A172 (cell line): ENCODE data around the gene HIP1. TPM values are rescaled to one million over a fixed set of nuclear protein-coding genes. Genes with fewer than 3 reads are reported as not detected.
"Not testable (repeated sequence)": the region's sequence is repeated elsewhere in the genome, so short reads cannot be mapped to it uniquely, and the experiment has no call there.

ENCODE experiments used
- DNase-seq: peaks from one replicate; pipeline ENCODE4 v3.0.0-alpha.2; 2015; ENCODE audit warnings: low spot score
- total RNA-seq: library from RNA; depleted of rRNA; stranded (reverse); fragments of >200 nt; shearing (Covaris generic); gene quantifications from 2 replicates; pipeline ENCODE4 v1.2.3, GENCODE V29; 2014; rRNA removed

Gene HIP1
- 25.8 and 29.3 TPM in 2 replicates for total RNA-seq

GRCh38 chr7:75738604-75738974 lies at the start of gene HIP1:
TSS of gene HIP1 (minus strand) at chr7:75738941. CDS start at chr7:75738920, 21 bp downstream.
- no peak for DNase-seq

GRCh38 chr7:75788154-75788847 lies 49.6 kb upstream of the HIP1 start:
- not testable (repeated sequence) for DNase-seq

GRCh38 chr7:75783058-75783457 lies 44.3 kb upstream of the HIP1 start:
- DNase-seq = not testable (repeated sequence)

- DNase-seq = not testable (repeated sequence)
Observed at GRCh38 chr7:75780647-75781273, 42.0 kb upstream of the HIP1 start.

GRCh38 chr7:75779516-75779915 lies 40.8 kb upstream of the HIP1 start:
- DNase-seq = peak; percentile 44

- not testable (repeated sequence) for DNase-seq
Observed at GRCh38 chr7:75779035-75779434, 40.3 kb upstream of the HIP1 start.

GRCh38 chr7:75776295-75776971 lies 37.7 kb upstream of the HIP1 start:
- peak; percentile 91 for DNase-seq

- not testable (repeated sequence) for DNase-seq
Observed at GRCh38 chr7:75773958-75774357, 35.2 kb upstream of the HIP1 start.

- peak; percentile 90 for DNase-seq
Observed at GRCh38 chr7:75772081-75773077, 33.6 kb upstream of the HIP1 start, which contains the start of gene CCL26. TSS of gene CCL26 (minus strand) at chr7:75772211. CDS start at chr7:75772176, 35 bp downstream.

GRCh38 chr7:75771224-75771623 lies 32.5 kb upstream of the HIP1 start:
- peak; percentile 58 for DNase-seq

- peak; percentile 88 for DNase-seq
Observed at GRCh38 chr7:75762350-75762917, 23.7 kb upstream of the HIP1 start.

GRCh38 chr7:75761801-75762200 lies 23.1 kb upstream of the HIP1 start:
- not testable (repeated sequence) for DNase-seq

- no peak for DNase-seq
Observed at GRCh38 chr7:75758491-75758890, 19.8 kb upstream of the HIP1 start.

GRCh38 chr7:75757860-75758259 lies 19.1 kb upstream of the HIP1 start:
- DNase-seq = no peak

GRCh38 chr7:75756991-75757676 lies 18.4 kb upstream of the HIP1 start:
- no peak for DNase-seq

- DNase-seq = no peak
Observed at GRCh38 chr7:75756206-75756990, 17.7 kb upstream of the HIP1 start.

- no peak for DNase-seq
Observed at GRCh38 chr7:75743455-75743859, 4.7 kb upstream of the HIP1 start.

GRCh38 chr7:75740846-75741497 lies 2.2 kb upstream of the HIP1 start:
- no peak for DNase-seq
